GM19025 (cell line): ENCODE measurements around the gene ONECUT3.
"Not testable (repeated sequence)": the region's sequence is repeated elsewhere in the genome, so short reads cannot be mapped to it uniquely, and the experiment has no call there.

Experiments used
- ATAC-seq: cut with Tn5 transposase; IDR thresholded peaks from one replicate; pipeline ENCODE4 v1.9.1; 2021; ENCODE audit warnings: mild to moderate bottlenecking, low read depth, moderate library complexity; ENCODE audit not compliant: unreplicated experiment

The ONECUT3 gene

GRCh38 chr19:1752757-1753728 is at the start of gene ONECUT3:
Gene ONECUT3, plus strand, starts transcription at chr19:1753506. Its CDS starts 157 bp downstream, at chr19:1753663.
- ATAC-seq, result no peak

DNA sequence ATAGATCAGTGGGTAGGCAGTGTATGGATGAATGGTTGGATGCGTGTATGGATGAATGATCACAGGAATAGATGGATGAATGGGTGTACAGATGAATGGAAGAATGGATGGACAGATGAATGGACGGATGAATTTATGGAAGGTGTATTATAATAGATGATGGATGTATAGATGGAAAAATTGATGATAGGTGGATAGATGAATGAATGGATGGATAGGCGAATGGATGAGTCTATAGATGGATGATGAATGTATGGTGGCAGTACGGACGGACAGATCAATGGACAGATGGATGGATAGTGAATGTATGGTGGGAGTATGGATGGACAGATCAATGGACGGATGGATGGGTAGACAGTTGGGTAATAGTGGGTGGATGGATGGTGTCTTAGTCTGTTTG is 49.0 kb upstream of the ONECUT3 start:
- no peak for ATAC-seq

- no peak for ATAC-seq
Measured at GRCh38 chr19:1705367-1705766, 47.9 kb upstream of the ONECUT3 start.

- ATAC-seq, result not testable (repeated sequence)
Measured at GRCh38 chr19:1706646-1707045, 46.7 kb upstream of the ONECUT3 start.

DNA sequence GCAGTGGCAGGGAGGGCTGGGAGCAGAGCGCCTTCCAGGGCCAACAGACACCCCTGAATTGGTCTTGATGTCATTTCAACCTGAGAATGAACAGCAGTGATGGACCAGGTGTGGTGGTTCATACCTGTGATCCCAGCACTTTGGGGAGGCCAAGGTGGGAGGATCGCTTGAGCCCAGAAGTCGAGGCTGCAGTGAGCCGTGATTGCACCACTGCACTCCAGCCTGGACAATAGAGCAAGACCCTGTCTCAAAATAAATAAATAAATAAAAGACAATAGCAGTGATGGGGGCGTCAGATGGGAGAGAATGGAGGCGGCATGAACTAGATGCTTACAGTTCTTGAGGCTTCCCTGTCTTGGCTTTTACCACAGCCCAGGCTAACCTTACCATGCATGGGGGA is 46.1 kb upstream of the ONECUT3 start:
- no peak for ATAC-seq

- ATAC-seq, result no peak
Measured at GRCh38 chr19:1713170-1713569, 40.1 kb upstream of the ONECUT3 start.

GRCh38 chr19:1715540-1715939 is 37.8 kb upstream of the ONECUT3 start:
- no peak for ATAC-seq

- no peak for ATAC-seq
Measured at GRCh38 chr19:1717200-1717969, 35.9 kb upstream of the ONECUT3 start.

GRCh38 chr19:1717970-1718264 is 35.4 kb upstream of the ONECUT3 start:
- ATAC-seq, result no peak

GRCh38 chr19:1718420-1719291 is 34.6 kb upstream of the ONECUT3 start:
- no peak for ATAC-seq

- no peak for ATAC-seq
Measured at GRCh38 chr19:1719519-1719918, 33.8 kb upstream of the ONECUT3 start.

- no peak for ATAC-seq
Measured at GRCh38 chr19:1720237-1720636, 33.1 kb upstream of the ONECUT3 start.

DNA sequence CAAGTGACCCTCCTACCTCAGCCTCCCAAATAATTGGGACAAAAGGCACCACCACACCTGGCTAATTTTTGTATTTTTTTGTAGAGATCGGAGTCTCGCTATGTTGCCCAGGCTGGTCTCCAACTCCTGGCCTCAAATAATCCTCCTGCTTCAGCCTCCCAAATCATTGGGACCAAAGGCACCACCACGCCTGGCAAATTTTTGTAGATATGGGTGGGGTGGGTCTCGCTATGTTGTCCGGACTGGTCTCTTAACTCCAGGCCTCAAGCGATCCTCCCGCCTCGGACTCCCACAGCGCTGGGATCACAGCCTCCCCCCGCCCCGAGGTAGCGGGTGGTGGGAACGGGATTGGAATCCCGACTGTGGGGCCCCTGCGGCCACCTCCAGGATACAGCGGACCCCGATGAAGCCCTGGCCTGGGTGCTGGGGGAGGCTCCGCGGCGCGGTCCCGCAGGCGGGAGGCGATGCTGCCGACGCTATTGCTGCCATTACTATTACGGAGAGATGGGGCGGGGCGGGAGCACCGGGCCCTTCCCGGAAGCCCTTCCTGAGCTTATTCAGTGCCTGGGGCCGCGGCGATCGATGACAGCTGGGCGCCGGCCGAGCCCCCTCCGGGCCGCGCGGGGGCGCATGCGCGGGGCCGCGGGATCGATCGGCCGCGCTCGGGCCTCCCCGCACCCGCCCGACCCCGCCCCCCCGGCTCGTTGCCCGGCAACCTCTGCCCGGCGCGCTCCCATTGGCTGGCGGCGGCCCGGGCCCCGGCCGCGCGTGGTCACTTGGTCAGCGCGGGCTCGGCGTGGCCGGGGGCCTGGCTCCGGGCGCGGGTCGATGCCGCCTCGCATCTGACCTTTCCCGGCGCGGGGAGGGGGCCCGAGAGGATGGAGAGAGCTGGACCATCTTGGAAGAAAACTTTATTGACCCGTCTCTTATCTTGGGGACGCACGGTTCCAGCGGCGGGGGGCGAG is 27.9 kb upstream of the ONECUT3 start:
- ATAC-seq, result no peak

DNA sequence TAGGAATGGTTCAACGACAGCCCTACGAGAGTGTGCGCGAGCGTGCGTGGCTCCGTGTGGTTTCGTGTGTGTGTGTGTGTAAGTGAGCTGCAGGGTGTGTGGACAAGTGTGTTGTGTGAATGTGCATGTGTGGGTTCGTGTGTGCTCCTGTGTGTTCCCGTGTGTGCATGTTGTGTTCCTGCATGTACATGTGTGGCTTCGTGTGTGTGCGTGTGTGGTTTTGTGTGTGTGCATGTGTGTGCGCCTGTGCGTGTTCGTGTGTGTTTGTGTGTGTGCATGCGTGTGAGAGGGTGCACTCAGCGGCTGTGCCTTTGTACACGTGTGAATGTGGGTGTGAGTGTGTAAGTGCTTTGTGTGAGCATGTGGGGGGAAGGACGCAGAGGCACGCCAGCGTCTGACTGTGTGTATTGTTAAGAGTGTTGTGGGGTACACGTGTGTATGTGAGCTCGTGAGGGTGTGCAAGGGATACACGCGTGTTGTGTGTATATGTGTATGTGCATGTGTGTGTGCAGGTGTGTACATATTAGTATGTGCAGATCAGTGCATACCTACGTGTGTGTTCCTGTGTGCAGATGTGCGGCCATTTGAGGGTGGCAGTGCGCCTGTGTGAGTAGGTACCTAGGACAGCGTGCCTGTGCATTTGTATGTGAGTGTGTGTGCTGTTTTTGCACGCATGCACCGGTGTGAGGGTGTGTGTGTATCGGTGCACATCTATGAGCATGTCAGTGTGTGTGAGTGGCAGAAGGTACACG is 24.3 kb upstream of the ONECUT3 start:
- ATAC-seq, result no peak

GRCh38 chr19:1729568-1729925 is 23.8 kb upstream of the ONECUT3 start:
- no peak for ATAC-seq

DNA sequence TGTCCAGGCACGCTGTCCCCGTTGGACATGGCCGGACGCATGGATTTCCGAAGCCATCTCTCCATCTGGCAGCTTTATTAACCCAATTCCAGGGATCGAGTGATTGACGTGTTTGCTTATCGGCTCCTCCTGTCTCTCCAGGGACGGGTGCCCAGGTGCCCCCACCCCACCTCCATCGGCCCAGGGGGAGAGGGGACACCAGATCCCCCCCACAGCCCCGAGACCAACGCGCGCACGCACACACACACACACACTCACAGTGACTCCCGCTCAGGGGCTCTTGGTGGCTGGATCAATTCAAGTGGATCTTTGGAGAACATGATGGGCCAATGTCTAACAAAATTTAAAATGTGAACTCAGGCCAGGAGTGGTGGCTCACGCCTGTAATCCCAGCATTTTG is 23.1 kb upstream of the ONECUT3 start:
- no peak for ATAC-seq

DNA sequence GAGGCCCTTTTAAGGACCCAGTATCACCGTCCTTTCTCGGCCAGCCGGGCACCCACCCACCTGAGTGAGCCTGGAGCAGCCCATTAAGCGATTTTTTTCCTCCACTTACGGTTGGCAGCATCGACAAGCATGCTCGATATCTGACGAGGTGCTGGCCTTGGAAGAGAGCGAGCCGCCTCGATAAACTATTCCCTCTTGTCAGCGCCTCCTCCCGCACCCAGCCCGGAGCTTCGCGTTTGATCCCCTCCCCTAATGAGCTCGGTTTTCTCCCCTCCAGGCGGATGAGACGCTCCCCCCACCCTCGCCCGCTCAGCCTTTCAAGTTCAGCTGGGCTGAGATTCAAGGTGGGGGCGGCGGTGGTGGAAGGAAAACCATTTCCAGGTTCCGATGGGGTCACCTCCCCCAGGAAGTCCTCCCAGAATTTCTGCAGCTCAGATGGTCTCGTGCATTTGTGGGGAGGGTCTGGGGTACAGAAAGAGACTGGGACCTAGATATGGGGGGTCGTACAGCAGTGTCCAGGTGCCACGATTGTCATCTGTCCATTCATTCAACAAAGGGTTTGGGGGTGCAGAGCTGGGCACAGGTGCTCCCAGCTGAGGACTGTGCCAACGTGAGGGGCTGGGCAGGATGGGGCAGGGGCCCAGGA is 18.9 kb upstream of the ONECUT3 start:
- ATAC-seq, result no peak

- no peak for ATAC-seq
Measured at GRCh38 chr19:1736280-1736679, 17.0 kb upstream of the ONECUT3 start.

DNA sequence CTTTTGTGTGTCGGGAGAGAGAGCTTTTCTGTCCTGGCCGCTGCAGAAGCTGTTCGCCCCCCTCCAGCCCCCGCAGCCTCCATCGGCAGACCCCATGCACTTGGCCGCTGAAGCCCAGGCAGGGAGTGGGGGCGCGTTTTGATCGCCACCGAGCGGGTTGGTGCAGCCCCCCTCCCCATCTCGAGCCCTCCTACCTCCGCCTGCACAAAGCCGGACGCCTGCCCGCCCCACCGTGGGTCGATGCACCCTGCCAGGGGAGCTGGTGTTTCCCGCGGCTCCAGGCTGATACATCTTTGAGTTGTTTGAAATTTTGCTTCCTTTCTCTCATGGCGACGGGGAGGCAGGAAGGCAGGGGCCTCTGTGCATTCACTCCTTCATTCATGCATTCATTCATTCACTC is 16.4 kb upstream of the ONECUT3 start:
- ATAC-seq, result no peak
